HL-60/S4 treated with retinoic acid at 250 ng/mL for 4 days and 3 days (cell line): ENCODE results near the gene RIBC1.
"Not testable (repeated sequence)": the region's sequence is repeated elsewhere in the genome, so short reads cannot be mapped to it uniquely, and the experiment has no call there.

Experiments used
- in situ Hi-C: fragments of 300-500 bp; cut with MboI; formaldehyde crosslinking; loops from 2 replicates; pipeline ENCODE4 v1.7.0; 2022; ENCODE audit warnings: low sequenced_read_pairs

Gene RIBC1

DNA sequence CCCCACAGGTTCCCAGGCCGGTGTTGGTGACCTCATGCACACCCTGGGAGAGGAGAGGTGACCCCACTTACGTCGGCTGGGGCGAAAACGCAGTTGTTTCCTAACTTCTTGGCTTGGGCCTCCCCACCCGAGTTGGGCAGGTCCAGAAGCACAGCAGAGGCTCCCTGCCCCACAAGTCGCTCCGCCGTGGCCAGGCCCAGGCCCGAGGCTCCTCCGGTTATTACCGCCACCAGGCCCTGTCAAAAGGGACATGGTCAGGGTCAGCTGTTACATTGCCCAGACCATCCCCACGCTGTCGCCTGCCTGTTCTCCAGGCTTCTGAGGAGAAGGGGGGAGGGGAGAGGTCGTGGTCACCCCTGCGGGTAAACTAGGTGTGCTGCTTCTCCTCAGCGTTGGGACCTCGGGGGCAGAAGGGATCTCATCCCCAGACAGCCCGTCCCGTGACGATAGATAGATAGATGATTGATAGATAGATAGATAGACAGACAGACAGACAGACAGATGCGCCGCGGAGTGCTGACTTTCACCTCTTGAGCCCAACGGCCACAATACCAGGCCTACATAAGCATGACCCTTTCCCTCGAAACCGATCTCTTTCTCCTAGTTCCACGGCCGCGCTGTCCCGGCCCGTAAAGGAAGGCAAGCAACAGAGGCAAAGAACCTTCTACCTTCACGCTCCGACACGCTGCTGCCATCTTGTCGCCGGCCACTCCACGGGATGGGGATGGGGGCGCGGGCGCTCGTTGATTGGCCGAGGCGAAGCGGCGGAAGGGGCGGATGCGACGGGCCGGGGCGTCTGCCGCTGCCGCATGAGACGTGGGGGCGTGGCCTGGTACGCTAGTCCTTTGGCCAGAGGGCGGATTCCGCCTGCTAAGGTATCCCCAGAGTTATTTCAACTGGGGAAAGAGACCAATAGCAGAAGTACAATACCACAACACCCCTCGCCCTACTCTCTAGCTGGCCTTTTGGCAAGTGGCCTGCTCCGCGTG lies 11.3 kb downstream of the RIBC1 start, which contains the start of gene HSD17B10:
Gene HSD17B10, minus strand, starts transcription at position 720 of the 989 bp plus-strand sequence. Its CDS starts 25 bp downstream, at position 695.
- in situ Hi-C loops: loop anchor here (10.0 kb wide), 1 partner anchor 119 kb away; no protein-coding TSS in a partner anchor

DNA sequence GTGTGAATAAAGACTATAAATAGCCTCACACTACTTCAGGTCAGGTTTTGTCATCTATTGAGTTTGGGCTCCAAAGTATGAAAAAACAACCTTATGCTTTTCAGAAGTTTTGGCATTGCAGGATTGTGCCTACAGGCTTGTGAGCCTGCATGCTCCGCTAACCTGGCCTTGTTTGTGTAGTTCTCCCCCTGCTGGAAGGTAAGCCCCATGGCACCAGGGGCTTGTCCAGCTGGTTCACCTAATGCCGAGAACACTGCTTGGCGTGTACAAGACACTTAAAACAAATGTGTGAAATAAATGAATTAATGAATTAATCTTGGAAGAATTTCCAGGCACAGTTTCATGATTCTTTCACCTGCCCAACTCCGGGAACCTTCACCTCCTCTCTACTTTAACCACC lies 13.3 kb downstream of the RIBC1 start:
- in situ Hi-C loops: loop anchor here (10.0 kb wide), 1 partner anchor 121 kb away; no protein-coding TSS in a partner anchor

DNA sequence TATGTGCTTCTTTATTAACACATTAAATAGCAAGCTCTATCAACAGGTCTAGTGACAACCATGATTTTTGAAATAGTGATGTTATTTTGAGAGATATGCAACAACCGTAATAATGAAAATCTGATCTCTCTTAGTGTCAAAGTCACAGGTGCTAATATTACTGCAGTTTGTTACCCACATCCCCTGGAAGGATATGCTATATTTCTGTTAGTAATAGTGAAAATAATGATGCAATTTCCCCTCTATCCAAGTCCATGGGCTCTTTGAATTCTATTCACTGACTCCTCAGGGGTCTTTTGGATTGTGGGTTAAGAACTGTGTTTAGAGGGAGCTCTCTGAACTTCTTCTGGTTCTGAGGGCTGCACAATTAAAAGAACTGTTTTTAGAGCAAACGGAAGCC lies 14.5 kb downstream of the RIBC1 start:
- in situ Hi-C loops: loop anchor here (10.0 kb wide), 1 partner anchor 122 kb away; no protein-coding TSS in a partner anchor

GRCh38 chrX:53438174-53438831 lies 15.6 kb downstream of the RIBC1 start:
- in situ Hi-C loops: loop anchor here (10.0 kb wide), 1 partner anchor 124 kb away; no protein-coding TSS in a partner anchor

GRCh38 chrX:53438832-53439230 lies 16.2 kb downstream of the RIBC1 start:
- in situ Hi-C loops: loop anchor here (10.0 kb wide), 1 partner anchor 124 kb away; no protein-coding TSS in a partner anchor

- in situ Hi-C loops: no loop called here
Observed at GRCh38 chrX:53440101-53440500, 17.4 kb downstream of the RIBC1 start.

DNA sequence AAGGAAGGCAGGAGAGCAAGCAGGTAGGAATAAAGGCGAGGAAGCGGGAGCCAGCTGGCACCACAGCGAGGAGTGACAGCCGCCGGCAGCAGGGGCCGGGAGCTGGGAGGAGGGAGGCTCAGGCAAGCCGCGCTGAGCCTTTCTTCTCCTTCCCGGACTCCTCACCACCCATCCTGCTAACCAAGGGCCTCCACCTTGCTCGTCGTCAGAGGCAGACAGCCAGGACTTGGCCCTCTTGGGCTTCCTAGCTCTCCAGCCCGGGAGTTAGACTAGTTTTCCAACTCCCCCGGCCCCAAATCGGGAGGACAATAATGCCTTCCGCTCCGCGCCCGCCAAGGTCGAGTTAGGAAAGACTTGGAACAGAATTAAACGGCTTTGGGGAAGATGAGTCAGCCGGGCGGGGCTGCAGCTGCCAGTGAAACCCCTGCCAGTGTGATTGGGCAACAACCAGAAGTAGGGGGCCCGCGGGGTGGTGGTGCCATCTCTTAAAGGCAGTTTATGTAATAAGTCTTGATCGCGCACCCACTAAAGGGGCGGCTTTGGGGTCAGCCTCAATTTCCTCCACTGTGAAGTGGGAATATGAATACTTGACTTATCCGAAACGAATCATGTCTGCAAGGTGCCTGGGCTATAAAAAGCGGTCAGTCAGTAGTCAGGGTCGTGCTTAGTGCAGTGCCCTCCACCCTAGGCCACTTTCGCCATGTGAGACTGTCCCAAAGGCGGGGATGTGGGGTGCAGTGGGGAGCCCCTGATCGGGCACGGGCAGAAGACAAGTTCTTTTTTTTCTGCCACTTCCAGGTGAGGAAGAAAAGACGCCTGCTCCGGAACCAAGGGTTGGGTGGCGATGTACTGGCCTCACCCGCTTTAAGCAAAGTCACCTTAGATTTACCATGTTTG lies 18.2 kb downstream of the RIBC1 start:
- in situ Hi-C loops: no loop called here

GRCh38 chrX:53441531-53442321 lies 19.1 kb downstream of the RIBC1 start:
- in situ Hi-C loops: no loop called here

- in situ Hi-C loops: no loop called here
Observed at GRCh38 chrX:53442322-53442631, 19.6 kb downstream of the RIBC1 start.

DNA sequence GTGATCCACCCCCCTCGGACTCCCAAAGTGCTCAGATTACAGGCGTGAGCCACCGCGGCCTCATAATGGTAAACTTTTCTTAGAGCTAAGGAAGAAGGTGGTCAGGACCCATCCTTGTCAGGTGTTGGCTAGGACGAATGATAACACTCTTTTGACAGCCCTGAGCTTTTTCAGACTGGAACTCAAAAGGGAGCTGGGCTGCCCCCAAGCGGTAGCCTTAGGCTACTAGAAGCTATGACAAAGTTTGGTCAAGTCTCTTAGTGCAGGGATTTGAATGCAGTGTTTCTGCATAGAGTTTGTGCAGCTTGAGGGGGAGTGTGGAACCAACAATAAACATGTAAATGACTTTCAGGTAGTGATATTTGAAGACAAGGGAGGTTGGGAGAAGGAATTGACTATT lies 23.3 kb downstream of the RIBC1 start:
- in situ Hi-C loops: no loop called here

DNA sequence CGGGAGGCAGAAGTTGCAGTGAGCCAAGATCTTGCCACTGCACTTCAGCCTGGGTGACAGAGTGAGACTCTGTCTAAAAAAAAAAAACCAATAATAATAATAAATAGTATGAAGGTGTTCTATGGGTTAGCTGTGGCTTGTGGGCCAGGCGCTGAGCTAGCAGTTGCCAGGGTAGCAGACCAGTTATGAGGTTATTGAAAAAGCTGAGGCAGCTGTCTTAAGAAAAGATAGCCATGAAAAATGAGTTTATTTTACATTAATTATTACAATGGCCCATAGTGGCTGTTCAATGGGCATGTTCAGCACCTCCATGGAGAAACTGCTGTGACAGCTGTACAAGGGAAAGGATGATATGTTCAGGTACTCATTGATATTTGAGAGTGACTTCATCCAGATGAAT lies 24.8 kb downstream of the RIBC1 start:
- in situ Hi-C loops: no loop called here

- in situ Hi-C loops: no loop called here
Observed at GRCh38 chrX:53449632-53450031, 27.0 kb downstream of the RIBC1 start.

DNA sequence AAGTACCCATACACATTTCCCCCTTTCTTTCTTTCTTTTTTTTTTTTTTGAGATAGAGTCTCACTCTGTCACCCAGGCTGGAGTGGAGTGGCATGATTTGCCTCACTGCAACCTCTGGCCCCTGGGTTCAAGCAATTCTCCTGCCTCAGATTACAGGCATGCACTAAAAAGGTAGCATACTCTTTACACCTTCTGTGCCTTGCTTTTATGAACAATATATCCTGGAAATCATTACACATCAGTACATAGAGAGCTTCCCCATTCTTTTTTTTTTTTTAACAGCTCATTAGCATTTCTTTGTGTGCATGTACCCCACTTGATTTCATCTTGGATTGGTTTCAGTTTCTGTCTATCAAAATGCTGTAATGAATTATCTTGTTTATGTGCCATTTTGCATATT lies 30.1 kb downstream of the RIBC1 start:
- in situ Hi-C loops: no loop called here

GRCh38 chrX:53456254-53456653 lies 33.6 kb downstream of the RIBC1 start:
- in situ Hi-C loops: no loop called here

DNA sequence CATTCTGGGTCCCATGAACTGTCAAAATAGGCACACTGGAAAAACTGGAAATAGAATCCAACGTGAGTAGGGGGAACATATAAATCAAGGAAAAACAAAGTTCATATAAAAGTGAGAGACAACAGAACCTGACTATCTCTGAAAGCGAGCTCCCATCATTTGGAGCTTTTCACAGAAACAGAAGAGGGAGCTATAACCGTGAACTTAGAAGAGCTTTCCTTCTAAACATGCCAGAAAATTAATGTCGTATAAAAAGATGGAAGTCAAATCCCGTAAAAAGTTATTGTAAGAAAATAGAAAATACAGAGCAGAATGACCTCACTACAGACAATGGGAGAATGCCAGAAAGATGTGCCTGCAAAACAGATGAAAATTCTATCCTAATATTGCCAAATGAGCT lies 35.4 kb downstream of the RIBC1 start:
- in situ Hi-C loops: no loop called here

- in situ Hi-C loops: not testable (repeated sequence)
Observed at GRCh38 chrX:53468659-53469058, 46.0 kb downstream of the RIBC1 start.

GRCh38 chrX:53471346-53471745 lies 48.7 kb downstream of the RIBC1 start:
- in situ Hi-C loops: no loop called here

DNA sequence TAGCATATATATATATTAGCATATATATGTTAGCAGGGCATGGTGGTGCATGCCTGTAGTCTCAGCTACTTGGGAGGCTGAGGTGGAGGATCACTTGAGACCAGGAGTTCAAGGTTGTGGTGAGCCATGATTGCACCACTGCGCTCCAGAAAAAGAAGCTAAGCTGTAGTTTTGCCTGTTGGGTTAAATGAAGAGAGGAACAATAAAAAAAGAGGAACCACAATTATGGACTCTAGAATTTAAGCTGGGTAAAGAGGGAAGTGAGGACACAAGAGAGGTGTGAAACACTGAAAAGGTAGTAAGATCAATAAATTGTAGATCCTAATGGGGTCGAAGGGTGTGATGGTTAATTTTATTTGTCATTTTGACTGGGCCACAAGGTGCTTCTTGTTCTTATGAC lies 52.0 kb downstream of the RIBC1 start:
- in situ Hi-C loops: loop anchor here (25.0 kb wide), 1 partner anchor 113 kb away; no protein-coding TSS in a partner anchor

DNA sequence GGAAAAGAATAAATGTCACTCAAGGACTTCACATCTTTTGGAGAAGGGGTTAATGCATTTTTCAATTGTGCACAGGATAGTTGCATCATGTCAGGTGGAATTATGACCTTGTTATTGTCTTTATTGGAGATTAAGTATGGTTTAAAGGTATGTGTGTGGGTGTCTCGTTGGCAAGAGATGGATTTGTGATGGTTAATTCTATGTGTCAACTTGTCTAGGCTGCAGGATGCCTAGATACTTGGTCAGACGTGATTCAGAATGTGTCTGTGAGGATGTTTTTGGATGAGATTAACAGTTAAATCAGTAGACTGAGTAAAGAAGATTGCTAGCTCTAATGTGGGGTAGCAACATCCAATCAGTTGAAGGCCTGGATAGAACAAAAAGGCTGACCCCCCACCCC lies 53.7 kb downstream of the RIBC1 start:
- in situ Hi-C loops: loop anchor here (25.0 kb wide), 1 partner anchor 111 kb away; no protein-coding TSS in a partner anchor

DNA sequence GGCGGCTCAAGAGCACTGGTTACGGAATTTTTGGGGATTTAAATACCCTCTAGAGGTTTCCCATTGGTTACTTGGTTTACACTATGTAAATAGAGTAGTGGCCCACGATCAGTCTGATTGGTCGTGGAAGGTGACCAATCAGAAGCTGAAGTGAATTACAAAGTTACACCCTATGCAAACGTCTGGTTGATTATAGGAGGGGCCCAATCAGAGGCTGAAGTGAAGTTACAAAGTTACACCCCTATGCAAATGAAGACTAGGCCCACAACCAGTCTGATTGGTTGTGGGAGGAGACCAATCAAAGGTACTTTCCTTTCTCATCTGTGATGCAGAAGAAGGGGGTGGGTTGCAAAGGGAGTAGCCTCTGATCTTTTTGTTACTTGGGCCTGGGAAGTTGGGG lies 56.6 kb downstream of the RIBC1 start:
- in situ Hi-C loops: loop anchor here (25.0 kb wide), 1 partner anchor 108 kb away; no protein-coding TSS in a partner anchor
